COLO668 (cell line): ENCODE results near the gene ADGRG3.

Experiments used
- DNase-seq: peaks from one replicate; lab custom pipeline; 2025; ENCODE audit not compliant: unreplicated experiment; lab: John Stamatoyannopoulos, UW

Gene ADGRG3

DNA sequence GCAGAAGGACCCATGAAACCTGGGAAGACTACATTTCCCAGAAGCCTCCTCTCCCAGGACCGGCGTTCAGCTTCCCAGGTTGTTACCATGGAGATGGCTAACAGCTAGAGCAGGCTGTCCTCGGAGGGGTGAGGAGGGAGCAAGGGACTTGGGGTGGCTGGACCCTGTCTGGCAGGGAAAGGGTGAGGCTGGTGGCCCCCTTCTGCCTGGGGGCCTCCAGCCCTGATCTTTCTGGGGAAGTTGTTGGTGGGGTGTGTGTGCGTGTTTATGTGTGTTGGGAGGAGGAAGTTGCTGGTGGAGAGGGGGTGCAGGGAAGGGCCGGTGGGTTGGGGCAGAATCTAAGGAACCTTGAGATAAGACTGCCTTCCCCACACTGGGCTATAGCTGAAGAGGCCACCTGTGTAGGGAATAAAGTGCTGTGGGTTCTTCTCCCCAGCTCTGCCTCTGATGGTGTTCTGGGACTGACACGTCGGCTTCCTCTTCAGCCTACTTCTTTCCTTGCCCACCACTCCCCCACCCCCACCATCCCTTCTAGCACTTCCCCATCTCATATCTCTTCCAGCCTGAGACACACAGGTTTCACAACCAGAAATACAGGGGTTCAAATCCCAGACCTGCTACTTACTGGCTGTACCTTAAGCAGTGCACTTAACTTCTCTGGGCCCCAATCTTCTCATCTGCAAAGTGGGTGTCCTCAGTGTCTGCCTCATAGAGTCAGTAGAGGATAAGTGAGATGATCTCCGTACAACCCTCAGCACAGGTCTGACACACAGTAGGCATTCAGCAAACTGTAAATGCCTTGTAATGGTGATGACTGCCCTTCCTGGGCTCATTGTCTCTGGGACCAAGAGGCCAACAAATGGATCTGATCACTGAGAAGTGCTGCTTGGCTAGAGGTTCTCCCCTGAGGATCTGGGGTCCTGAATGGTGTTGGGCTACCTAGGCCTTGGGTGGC is 26.9 kb downstream of the ADGRG3 start, which contains the start of gene DRC7:
Gene DRC7, plus strand, starts transcription at position 82 of the 955 bp plus-strand sequence. CDS start 3,144 bp downstream, outside the sequence.
- peak; percentile 63 for DNase-seq

DNA sequence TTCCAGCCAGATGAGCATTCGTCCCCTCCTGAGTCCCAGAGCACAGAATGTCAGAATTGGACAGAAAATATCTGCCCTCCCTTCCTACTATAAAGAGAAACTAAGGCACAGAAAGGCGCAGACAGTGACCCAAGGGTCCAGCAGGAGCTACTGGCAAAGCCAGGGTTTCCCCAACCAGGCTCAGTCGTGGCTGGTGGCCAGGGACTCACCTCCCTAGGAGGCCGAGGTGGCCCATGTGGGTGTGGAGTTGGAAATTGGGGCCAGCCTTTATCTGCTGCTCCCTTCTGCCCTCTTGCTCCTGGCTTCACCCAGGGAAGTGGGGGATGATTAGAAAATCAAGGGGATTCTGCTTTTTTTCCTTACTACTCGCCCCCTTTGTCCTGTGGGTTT is 27.6 kb downstream of the ADGRG3 start:
- no peak for DNase-seq

DNA sequence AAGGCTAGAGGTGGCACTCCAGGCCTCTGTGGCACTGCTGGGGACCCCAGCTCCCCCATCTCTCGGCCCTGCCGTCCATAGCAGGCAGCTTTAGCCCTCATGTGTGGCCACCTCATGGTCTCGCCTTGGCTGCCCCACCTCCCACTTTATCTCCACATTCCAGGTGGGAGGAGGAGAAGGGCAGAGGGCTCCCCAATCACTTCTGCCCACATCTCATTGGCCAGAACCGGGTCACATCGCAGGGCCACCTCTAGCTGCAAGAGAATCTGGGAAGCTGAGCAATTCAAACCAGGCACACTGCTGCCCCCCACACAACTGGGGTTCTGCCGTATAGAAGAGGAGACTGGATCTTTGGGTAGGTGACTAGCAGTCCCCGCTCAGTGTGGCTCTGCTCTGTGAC is 28.1 kb downstream of the ADGRG3 start:
- no peak for DNase-seq

DNA sequence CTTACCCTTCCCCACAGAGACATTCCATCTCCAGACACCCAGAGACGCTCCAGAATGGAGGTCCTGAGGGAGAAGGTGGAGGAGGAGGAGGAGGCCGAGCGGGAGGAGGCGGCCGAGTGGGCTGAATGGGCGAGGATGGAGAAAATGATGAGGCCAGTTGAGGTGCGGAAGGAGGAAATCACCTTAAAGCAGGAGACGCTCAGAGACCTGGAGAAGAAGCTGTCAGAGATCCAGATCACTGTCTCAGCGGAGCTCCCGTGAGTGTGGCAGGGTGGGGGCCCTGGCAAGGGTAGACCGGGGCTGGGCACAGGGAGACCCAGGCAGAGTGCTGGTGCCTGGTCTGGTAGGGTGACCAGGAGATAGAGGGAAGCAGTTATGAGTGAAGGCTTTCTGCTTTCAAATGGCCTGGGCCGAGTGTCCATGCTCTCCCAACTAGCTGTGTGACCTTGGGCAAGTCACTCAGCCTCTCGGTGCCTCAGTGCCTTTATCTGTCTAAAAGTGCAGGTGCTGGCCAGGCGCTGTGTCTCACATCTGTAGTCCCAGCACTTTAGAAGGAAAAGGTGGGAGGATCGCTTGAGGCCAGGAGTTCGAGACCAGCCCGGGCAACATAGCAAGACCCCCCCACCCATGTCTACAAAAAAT is 29.9 kb downstream of the ADGRG3 start:
- no peak for DNase-seq

DNA sequence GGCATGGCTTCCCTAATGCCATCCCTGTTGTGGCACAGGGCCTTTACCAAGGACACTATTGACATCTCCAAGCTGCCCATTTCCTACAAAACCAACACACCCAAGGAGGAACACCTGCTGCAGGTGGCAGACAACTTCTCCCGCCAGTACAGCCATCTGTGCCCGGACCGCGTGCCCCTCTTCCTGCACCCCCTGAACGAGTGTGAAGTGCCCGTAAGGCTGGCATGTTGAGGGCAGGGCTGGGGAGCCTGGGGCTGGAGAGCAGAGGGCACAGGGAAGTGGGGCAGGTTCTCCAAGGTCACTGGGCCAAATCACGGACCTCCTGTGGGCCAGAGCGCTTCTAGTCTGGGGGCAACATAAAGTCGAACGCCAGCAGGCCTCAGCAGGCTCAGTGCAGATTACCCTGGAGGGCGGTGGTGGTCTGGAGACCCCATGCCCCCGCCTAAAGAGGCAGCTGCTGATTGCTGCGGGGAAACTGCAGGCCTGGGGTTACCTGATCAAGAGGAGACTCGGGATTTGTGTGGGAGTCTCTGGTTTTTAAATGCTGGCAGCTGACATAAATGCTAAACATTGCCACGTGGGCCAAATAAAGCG is 30.8 kb downstream of the ADGRG3 start:
- DNase-seq = no peak

DNA sequence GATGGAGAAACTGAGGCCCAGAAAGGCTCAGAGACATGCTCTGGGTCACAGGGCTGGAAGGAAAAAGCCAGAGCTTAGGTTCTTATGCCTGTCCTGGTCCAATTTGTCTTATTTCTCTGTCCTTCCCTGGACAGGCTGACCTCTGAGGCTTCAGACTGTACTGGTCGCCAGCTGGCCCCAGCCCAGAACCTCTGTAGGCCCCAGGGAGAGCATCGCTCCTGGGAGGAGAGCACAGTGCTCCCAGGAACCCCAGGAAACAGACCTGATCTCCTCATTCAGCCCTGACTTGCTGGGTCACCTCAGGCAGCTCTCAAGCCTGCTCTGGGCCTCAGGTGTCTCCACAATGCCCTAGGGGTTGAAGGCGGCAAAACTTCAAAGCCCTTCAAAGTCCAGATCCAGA is 31.4 kb downstream of the ADGRG3 start:
- DNase-seq = no peak

DNA sequence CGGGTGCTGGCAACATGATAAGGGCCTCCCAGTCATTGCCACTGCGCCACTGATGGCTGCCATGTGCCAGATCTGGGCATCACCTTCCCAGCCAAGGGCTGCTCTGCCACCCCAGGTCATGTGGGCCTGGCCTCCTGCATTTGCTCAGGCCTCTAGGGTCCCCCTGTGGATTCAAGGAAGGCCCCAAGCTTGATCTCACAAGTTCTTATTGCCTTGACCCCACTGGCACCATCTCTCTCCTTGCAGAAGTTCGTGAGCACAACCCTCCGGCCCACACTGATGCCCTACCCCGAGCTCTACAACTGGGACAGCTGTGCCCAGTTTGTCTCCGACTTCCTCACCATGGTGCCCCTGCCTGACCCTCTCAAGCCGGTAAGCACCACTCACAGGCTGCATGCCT is 31.8 kb downstream of the ADGRG3 start:
- no peak for DNase-seq

DNA sequence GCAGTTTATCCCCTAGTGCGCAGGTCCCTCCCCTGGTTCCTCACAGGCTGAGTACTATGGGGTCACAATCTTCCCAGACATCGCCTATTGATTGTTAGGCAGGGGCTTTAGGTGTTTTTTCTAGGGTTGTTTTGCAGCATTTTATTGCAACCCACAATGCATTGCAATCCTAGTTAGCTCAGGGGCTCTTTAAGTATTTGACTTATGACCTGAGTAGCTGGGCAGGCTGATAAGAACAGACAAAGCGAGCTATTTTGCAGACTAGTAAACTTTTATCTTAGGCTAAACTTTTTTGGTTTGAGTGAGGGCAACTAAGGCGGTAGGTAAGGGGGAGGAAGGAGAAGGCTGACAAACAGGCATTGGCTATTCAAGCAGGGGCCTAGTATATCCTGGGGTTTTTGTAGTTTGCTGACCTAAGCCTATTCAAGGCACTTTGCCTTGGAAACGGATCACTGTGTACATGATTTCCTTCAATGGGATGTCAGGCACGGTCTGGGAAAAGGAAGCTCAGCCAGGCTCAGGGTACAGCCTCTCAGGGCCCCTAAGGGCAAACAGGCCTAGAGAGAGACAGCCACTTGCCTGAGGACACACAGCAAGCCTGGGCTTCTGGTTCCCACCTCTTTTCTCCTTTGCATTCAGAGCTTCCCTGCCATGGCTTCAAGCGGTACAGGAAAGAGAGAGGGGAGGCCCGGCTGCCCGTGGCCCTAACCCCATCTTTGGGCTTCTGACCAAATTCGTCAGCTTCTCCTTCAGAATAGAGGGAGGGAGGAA is 32.9 kb downstream of the ADGRG3 start:
- no peak for DNase-seq

DNA sequence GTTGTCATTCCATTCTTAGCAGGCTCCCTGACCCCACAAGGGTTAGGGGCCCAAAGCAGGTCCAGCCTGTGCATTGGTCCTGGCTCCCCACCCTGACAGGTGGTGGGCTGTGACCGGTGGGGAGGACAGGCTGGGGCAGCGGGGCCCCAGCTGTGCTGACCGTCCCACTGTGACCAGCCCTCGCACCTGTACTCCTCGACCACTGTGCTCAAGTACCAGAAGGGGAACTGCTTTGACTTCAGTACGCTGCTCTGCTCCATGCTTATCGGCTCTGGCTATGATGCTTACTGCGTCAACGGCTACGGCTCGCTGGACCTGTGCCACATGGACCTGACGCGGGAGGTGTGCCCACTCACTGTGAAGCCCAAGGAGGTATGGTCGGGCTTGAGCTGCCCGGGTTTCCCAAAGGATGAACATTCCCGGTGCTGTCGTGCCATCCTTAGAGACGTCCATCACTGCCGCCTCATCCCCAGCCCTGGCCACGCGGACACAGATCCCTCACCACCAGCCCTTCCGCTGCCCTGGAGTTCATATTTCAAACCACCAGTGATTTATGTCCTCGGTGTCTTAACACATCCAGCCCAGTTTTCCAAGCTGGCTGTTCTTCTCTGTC is 33.8 kb downstream of the ADGRG3 start:
- no peak for DNase-seq

DNA sequence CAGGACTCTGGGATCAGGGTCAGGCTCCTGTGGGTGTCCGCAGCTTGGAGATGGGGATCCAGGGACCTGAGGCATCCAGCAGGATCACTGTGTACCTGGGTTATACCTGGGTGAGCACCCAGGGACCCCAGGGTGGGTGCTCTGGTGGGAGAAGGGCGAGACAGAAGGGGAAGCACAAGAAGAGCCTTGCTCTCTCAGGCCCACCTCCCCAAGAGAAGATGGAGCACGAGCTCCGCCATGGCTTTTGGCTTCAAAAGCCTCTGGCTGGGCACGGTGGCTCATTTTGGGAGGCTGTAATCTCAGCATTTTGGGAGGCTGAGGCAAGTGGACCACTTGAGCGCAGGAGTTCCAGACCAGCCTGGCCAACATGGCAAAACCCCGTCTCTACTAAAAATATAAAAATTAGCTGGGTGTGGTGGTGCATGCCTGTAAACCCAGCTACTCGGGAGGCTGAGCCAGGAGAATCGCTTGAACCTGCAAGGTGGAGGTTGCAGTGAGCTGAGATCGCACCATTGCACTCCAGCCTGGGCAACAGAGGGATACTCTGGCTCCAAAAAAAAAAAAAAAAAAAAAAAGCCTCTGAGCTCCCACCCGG is 35.4 kb downstream of the ADGRG3 start:
- no peak for DNase-seq

DNA sequence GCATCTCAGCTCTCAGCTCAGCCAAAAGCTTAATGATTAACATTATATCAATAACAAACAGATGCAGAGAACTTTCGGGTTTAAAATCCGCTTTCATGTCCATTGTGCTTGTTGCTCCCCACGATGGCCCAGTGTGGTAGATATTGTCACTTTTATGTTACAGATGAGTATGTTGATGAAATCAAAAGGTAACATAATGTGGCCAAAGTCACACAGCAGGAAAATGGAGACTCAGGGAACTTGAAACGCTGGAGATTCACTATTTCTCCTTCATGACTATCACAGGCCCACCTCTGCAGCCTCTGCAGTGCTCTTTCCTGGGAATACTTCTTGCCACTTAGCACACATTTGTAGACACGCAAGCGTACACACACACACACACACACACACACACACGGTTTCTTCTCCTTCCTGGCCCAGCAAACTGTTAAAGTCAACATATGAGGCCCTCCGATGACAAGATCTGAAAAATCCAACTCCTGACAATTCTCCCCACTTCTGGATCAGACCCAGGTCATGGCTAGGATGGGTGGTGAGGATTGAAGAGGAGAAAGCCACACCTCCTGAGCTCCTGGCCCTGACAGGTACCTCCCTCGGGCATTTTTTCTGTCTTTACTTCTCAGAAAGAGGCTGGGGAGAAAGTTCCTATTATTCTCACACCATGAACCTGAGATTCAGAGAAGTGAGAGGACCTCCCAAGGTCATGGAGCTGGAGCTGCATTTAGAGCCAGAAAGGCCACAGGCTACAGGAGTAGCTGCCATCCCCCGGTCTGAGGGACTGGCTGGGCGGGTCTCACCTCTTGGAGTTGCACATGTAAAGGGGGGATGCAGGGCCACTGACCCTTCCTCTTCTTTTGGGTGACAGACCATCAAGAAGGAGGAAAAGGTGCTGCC is 36.2 kb downstream of the ADGRG3 start:
- peak; percentile 48 for DNase-seq

DNA sequence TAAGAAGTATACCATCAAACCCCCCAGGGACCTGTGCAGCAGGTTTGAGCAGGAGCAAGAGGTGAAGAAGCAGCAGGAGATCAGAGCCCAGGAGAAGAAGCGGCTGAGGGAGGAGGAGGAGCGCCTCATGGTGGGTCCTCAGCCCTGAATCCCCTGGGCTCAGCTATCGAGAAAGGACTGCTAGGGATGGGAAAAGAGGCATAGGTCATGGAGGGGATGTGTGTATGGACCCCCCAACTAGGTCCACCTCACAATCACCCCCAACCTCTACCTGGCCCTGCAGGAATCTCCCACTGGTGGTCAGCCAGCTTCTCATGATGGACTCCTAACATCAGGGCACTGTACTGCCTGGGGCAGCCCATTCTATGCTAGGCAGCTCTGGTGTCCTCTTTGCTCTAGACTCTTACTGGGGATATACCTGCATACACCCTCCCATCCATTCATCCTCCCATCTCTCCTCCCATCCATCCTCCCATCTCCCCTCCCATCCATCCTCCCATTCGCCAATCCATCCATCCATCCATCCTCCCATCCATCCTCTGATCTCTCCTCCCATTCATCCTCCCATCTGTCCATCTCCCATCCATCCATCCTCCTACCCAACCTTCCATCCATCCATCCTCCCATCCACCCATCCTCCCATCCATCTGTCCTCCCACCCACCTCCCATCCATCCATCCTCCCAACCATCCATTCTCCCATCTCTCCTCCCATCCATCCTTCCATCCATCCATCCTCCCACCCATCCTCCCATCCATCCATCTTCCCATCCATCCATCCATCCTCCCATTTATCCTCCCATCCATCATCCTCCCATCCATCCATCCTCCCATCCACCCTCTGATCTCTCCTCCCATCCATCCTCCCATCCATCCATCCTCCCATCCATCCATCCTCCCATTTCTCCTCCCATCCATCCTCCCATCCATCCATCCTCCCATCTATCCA is 37.1 kb downstream of the ADGRG3 start:
- DNase-seq = no peak

DNA sequence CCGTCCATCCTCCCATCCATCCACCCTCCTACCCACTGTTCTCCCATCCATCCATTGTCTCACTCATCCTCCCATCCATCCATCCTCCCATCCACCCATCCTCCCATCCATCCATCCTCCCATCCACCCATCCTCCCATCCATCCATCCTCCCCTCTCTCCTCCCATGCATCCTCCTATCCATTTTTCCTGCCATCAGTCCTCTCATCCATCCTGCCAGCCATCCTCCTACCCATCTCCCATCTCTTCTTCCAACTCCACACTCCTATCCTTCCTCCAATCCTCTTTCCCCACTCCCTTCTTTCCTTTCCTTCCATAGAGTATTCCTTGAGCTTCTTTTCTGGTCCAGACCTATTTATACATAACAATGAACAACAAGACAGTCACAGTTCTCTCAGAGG is 38.6 kb downstream of the ADGRG3 start:
- DNase-seq = no peak

DNA sequence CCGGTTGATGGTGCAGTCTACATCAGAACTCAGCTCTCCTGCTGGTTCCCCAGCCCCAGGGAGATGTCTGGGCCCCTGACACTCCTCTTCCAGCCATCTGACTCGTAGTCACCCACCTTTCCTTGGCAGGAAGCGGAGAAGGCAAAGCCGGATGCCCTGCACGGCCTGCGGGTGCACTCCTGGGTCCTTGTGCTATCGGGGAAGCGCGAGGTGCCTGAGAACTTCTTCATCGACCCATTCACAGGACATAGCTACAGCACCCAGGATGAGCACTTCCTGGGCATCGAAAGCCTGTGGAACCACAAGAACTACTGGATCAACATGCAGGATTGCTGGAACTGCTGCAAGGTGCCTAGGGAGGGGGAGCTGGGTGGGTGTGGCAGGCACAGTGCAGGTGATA is 39.2 kb downstream of the ADGRG3 start:
- DNase-seq = no peak

DNA sequence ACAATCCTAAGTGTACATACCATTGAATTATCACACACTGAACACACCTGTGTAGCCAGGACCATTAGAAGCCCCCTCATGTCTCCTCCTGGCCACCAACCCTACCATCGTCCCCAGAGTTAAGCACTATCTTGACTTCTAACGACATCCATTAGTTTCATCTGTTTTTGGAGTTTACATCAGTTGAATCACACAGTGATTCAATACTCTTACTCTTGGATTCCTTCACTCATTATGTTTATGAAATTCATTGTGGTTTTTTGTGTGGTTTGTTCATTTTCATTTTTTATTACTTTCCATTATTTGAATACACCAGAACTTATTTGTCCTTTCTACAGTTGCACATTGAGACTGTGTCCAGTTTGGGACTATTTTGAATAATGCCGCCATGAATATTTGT is 40.1 kb downstream of the ADGRG3 start:
- DNase-seq = no peak

DNA sequence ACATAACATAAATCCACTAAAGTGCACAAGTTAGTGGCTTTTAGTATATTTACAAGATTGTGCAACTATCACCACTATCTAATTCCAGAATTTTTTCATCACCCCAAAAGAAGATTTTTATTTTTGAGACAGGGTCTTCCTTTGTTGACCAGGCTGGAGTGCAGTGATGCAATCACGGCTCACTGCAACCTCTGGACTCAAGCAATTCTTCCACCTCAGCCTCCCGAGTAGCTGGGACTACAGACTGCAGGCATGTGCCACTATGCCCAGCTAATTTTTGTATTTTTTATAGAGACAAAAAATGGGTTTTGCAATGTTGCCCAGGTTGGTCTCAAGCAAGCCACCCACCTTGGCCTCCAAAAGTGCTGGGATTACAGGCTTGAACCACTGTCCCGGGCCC is 41.6 kb downstream of the ADGRG3 start:
- no peak for DNase-seq

DNA sequence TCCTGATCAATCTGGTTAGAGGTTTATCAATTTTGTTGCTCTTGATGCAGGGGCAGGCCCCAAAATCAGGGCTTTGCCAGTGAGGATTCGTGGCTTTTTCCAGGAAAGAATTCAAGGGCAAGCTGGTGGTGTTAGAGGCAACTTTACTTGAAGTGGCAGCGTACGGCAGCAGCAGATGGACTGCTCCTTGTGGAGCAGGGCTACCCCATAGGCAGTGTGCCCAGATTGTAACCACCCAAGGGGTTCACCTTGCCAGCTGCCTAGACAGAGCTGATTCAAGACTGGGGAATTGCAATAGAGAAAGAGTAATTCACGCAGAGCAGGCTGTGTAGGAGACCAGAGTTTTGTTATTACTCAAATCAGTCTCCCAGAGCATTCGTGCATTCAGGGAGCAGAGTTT is 43.2 kb downstream of the ADGRG3 start:
- DNase-seq = no peak

DNA sequence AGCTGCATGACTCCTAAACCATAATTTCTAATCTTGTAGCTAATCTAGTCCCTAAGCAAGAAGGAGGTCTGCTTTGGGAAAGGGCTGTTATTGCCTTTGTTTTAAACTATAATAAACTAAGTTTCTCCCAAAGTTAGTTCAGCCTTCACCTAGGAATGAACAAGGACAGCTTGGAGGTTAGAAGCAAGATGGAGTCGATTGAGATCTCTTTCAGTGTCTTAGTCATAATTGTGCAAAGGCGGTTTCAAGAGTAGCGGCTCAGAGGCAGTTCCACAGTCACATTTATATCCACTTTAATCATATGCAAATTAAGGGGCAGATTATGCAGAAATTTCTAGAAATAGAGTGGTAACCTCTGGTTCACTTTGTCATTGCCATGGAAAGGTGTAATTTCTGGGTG is 43.9 kb downstream of the ADGRG3 start:
- DNase-seq = no peak
